GM23338 (cell line): Measurements from ENCODE around the gene APIP.

Experiments
- CREB1 ChIP-seq: fragments of 250-450 bp; sonication (Bioruptor Pico); IDR thresholded peaks from 2 replicates; pipeline ENCODE4 v1.5.0; 2020; ENCODE audit warnings: low read depth, mild to moderate bottlenecking, moderate library complexity
- EZH2 ChIP-seq: fragments of 200-600 bp; sonication (generic); IDR thresholded peaks from one replicate; pipeline ENCODE4 v1.8.0; 2017; ENCODE audit warnings: antibody characterized with exemption, mild to moderate bottlenecking, low read depth; ENCODE audit not compliant: unreplicated experiment
- EZH2phosphoT487 ChIP-seq: fragments of 200-600 bp; sonication (generic); IDR thresholded peaks from one replicate; pipeline ENCODE4 v1.8.1; 2018; ENCODE audit warnings: antibody characterized with exemption; ENCODE audit not compliant: unreplicated experiment
- JUNB ChIP-seq: IDR thresholded peaks from one replicate; pipeline ENCODE4 v1.6.1; 2016; ENCODE audit warnings: antibody characterized with exemption; ENCODE audit not compliant: unreplicated experiment
- POLR2AphosphoS5 ChIP-seq: IDR thresholded peaks from 2 replicates; pipeline ENCODE4 v1.6.1; 2016; ENCODE audit warnings: antibody characterized with exemption, low read depth
- STAT1 ChIP-seq: IDR thresholded peaks from one replicate; pipeline ENCODE4 v1.6.1; 2016; ENCODE audit warnings: antibody characterized with exemption; ENCODE audit not compliant: unreplicated experiment
- ZNF114 ChIP-seq: fragments of 250-450 bp; sonication (Bioruptor Pico); IDR thresholded peaks from 2 replicates; pipeline ENCODE4 v1.5.0; 2020; ENCODE audit warnings: mild to moderate bottlenecking, moderate library complexity
- ZNF331 ChIP-seq: fragments of 250-450 bp; sonication (Bioruptor Pico); IDR thresholded peaks from 2 replicates; pipeline ENCODE4 v1.5.0; 2020; ENCODE audit warnings: low read depth, mild to moderate bottlenecking, moderate library complexity
- TF ChIP-seq, protein P1 (sequence below), 2 experiments: fragments of 200-600 bp in 1 of 2; sonication (generic) in 1 of 2; conservative IDR thresholded peaks; 2 replicates each; pipeline versions ENCODE4 v1.5.1 to v1.6.1; 2016 to 2017; ENCODE audit warnings: antibody characterized with exemption in 2 of 2, low read depth in 2 of 2, mild to moderate bottlenecking in 2 of 2, moderate library complexity in 1 of 2
- TF ChIP-seq, protein P2 (sequence below): IDR thresholded peaks from one replicate; pipeline ENCODE4 v1.6.1; 2018; ENCODE audit warnings: antibody characterized with exemption; ENCODE audit not compliant: unreplicated experiment
- TF ChIP-seq, protein P3 (sequence below): IDR thresholded peaks from 2 replicates; pipeline ENCODE4 v1.6.1; 2016; ENCODE audit warnings: antibody characterized with exemption
- TF ChIP-seq, protein P4 (sequence below): fragments of 250-450 bp; sonication (Bioruptor Pico); IDR thresholded peaks from 2 replicates; pipeline ENCODE4 v1.5.0; 2020; ENCODE audit warnings: mild to moderate bottlenecking, moderate library complexity

- TF ChIP-seq, protein P1, sequence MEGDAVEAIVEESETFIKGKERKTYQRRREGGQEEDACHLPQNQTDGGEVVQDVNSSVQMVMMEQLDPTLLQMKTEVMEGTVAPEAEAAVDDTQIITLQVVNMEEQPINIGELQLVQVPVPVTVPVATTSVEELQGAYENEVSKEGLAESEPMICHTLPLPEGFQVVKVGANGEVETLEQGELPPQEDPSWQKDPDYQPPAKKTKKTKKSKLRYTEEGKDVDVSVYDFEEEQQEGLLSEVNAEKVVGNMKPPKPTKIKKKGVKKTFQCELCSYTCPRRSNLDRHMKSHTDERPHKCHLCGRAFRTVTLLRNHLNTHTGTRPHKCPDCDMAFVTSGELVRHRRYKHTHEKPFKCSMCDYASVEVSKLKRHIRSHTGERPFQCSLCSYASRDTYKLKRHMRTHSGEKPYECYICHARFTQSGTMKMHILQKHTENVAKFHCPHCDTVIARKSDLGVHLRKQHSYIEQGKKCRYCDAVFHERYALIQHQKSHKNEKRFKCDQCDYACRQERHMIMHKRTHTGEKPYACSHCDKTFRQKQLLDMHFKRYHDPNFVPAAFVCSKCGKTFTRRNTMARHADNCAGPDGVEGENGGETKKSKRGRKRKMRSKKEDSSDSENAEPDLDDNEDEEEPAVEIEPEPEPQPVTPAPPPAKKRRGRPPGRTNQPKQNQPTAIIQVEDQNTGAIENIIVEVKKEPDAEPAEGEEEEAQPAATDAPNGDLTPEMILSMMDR (conservative IDR thresholded peaks at IDR 0.05; ENCODE audit: low read depth in 2 of 2) = no peak
- no peak for TF ChIP-seq ZNF331 (CRISPR knock-in tag)
- no peak for TF ChIP-seq JUNB
- TF ChIP-seq POLR2AphosphoS5 = no peak
- TF ChIP-seq, protein P2, sequence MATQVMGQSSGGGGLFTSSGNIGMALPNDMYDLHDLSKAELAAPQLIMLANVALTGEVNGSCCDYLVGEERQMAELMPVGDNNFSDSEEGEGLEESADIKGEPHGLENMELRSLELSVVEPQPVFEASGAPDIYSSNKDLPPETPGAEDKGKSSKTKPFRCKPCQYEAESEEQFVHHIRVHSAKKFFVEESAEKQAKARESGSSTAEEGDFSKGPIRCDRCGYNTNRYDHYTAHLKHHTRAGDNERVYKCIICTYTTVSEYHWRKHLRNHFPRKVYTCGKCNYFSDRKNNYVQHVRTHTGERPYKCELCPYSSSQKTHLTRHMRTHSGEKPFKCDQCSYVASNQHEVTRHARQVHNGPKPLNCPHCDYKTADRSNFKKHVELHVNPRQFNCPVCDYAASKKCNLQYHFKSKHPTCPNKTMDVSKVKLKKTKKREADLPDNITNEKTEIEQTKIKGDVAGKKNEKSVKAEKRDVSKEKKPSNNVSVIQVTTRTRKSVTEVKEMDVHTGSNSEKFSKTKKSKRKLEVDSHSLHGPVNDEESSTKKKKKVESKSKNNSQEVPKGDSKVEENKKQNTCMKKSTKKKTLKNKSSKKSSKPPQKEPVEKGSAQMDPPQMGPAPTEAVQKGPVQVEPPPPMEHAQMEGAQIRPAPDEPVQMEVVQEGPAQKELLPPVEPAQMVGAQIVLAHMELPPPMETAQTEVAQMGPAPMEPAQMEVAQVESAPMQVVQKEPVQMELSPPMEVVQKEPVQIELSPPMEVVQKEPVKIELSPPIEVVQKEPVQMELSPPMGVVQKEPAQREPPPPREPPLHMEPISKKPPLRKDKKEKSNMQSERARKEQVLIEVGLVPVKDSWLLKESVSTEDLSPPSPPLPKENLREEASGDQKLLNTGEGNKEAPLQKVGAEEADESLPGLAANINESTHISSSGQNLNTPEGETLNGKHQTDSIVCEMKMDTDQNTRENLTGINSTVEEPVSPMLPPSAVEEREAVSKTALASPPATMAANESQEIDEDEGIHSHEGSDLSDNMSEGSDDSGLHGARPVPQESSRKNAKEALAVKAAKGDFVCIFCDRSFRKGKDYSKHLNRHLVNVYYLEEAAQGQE = no peak
- TF ChIP-seq EZH2 = no peak
- no peak for TF ChIP-seq EZH2phosphoT487
- no peak for TF ChIP-seq CREB1 (CRISPR knock-in tag)
- TF ChIP-seq ZNF114 (CRISPR knock-in tag) = no peak
- TF ChIP-seq STAT1 = no peak
- TF ChIP-seq, protein P3, sequence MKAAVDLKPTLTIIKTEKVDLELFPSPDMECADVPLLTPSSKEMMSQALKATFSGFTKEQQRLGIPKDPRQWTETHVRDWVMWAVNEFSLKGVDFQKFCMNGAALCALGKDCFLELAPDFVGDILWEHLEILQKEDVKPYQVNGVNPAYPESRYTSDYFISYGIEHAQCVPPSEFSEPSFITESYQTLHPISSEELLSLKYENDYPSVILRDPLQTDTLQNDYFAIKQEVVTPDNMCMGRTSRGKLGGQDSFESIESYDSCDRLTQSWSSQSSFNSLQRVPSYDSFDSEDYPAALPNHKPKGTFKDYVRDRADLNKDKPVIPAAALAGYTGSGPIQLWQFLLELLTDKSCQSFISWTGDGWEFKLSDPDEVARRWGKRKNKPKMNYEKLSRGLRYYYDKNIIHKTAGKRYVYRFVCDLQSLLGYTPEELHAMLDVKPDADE = no peak
- TF ChIP-seq, protein P4, sequence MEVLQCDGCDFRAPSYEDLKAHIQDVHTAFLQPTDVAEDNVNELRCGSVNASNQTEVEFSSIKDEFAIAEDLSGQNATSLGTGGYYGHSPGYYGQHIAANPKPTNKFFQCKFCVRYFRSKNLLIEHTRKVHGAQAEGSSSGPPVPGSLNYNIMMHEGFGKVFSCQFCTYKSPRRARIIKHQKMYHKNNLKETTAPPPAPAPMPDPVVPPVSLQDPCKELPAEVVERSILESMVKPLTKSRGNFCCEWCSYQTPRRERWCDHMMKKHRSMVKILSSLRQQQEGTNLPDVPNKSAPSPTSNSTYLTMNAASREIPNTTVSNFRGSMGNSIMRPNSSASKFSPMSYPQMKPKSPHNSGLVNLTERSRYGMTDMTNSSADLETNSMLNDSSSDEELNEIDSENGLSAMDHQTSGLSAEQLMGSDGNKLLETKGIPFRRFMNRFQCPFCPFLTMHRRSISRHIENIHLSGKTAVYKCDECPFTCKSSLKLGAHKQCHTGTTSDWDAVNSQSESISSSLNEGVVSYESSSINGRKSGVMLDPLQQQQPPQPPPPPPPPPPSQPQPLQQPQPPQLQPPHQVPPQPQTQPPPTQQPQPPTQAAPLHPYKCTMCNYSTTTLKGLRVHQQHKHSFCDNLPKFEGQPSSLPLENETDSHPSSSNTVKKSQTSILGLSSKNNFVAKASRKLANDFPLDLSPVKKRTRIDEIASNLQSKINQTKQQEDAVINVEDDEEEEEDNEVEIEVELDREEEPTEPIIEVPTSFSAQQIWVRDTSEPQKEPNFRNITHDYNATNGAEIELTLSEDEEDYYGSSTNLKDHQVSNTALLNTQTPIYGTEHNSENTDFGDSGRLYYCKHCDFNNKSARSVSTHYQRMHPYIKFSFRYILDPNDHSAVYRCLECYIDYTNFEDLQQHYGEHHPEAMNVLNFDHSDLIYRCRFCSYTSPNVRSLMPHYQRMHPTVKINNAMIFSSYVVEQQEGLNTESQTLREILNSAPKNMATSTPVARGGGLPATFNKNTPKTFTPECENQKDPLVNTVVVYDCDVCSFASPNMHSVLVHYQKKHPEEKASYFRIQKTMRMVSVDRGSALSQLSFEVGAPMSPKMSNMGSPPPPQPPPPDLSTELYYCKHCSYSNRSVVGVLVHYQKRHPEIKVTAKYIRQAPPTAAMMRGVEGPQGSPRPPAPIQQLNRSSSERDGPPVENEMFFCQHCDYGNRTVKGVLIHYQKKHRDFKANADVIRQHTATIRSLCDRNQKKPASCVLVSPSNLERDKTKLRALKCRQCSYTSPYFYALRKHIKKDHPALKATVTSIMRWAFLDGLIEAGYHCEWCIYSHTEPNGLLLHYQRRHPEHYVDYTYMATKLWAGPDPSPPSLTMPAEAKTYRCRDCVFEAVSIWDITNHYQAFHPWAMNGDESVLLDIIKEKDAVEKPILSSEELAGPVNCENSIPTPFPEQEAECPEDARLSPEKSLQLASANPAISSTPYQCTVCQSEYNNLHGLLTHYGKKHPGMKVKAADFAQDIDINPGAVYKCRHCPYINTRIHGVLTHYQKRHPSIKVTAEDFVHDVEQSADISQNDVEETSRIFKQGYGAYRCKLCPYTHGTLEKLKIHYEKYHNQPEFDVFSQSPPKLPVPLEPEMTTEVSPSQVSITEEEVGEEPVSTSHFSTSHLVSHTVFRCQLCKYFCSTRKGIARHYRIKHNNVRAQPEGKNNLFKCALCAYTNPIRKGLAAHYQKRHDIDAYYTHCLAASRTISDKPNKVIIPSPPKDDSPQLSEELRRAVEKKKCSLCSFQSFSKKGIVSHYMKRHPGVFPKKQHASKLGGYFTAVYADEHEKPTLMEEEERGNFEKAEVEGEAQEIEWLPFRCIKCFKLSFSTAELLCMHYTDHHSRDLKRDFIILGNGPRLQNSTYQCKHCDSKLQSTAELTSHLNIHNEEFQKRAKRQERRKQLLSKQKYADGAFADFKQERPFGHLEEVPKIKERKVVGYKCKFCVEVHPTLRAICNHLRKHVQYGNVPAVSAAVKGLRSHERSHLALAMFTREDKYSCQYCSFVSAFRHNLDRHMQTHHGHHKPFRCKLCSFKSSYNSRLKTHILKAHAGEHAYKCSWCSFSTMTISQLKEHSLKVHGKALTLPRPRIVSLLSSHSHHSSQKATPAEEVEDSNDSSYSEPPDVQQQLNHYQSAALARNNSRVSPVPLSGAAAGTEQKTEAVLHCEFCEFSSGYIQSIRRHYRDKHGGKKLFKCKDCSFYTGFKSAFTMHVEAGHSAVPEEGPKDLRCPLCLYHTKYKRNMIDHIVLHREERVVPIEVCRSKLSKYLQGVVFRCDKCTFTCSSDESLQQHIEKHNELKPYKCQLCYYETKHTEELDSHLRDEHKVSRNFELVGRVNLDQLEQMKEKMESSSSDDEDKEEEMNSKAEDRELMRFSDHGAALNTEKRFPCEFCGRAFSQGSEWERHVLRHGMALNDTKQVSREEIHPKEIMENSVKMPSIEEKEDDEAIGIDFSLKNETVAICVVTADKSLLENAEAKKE (CRISPR knock-in tag) = no peak
Observed at GRCh38 chr11:34962034-34962433, 45.9 kb upstream of the APIP start.
